ENCODE measurements around the gene KLK3.

DNA sequence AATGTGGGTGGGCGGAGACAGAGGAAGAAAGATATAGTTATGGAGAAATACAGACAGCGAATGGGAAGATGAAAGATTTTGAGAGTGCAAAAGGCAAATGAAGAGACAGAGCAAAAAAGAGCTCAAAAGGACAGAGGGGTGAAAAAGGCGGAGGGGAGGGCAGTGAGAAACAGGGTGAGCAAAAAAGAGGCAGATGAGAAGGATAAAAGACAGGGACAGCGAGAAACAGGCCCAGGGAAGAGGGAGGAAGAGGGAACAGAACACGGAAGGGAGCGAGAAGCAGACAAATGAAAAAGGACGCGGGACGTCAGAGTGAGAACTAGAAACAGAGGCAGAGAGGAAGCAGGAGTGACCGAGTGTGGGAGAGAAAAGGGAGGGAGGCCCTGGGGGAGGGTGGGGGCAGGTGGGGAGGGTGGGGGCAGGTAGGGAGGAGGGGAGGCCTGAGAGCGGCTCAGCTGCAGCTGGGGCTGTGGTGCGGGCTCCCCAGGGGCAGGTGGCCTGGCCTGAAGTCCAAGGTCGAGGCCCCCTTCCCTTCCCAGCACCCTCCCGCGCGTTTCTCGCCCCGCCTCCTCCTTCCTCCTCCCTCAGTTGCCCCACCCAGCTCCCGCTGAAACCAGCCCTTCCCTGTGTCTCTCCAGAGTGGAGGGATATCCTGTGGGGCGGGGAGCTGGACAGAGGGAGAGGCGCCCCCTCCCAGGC is 34.0 kb upstream of the KLK3 start:
- TF ChIP-seq POLR2AphosphoS5 (IDR thresholded peaks at IDR 0.05; ENCODE audit: borderline replicate concordance, low read depth, low read length) (no peak), EZH2 (IDR thresholded peaks at IDR 0.05) (no peak), FOXP2 (optimal IDR thresholded peaks at IDR 0.05; ENCODE audit: control extremely low read depth, extremely low read length, insufficient read depth) (no peak)
